ENCODE data around the gene ANXA8L1.
"Not testable (repeated sequence)": the region's sequence is repeated elsewhere in the genome, so short reads cannot be mapped to it uniquely, and the experiment has no call there.

The ANXA8L1 gene

GRCh38 chr10:46398212-46398886 is 22.8 kb downstream of the ANXA8L1 start:
- peak; percentile 87 for DNase-seq

DNA sequence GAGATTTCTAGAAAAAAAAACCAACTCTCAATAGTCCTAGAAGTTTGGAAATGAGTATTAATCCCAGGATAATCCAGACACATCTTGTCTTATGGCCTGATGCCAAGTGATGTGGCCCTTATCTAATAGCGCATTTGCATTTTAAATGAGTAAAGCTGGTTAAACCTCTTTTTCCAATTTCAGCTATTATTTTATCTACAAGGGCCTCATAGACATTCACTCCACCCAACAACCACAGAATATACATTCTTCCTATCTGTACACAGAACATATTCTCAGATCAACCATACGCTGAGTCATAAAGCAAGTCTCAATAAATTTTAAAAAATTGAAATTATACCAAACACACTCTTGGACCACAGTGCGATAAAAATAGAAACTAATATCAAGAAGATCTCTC is 34.0 kb downstream of the ANXA8L1 start:
- not testable (repeated sequence) for DNase-seq

GRCh38 chr10:46411123-46411522 is 35.5 kb downstream of the ANXA8L1 start:
- DNase-seq: not testable (repeated sequence)

- DNase-seq: not testable (repeated sequence)
These were observed 37.1 kb downstream of the ANXA8L1 start for GRCh38 chr10:46412665-46413064.

DNA sequence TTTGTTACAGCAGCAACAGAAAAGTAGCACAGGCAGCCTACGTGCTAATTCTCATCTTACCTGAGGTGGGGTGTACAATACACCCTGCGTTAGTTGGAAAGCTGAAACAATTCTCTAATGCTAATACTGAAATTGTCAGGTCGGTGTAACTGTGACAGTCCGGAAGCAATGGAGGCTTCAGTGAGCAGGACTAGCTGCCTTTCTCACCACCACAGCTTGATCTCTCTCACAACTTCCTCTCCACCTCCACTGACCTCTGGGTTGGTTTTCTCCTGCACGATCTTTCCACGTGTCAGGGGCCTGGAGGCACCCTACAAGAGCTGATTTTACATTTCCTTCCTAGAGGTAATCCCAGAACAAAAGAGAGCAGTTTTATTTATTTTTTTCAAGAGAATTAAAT is 39.7 kb downstream of the ANXA8L1 start:
- DNase-seq: not testable (repeated sequence)

DNA sequence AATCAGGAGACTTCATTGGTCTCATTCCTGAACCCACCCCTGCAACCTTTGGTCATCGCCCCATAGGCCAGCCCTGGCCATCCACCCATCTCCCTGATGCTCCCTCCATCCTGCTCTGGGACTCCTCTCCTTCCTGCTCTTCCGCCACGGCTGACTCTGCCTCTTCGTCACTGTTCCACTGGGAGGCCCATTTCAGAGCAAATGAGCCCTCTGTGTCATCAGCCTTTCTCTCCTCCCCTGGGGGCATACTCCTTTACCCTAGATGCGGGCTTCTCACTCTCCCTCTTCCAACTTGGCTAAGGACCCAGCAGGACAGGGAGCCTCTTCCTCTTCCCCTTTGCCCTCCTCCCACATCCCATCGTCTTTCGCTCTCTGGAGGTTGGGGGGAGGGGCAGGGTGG is 42.7 kb downstream of the ANXA8L1 start:
- DNase-seq: peak; percentile 53

GRCh38 chr10:46419570-46420379 is 44.2 kb downstream of the ANXA8L1 start:
- not testable (repeated sequence) for DNase-seq

GRCh38 chr10:46423550-46423949 is 48.0 kb downstream of the ANXA8L1 start:
- not testable (repeated sequence) for DNase-seq

- DNase-seq: not testable (repeated sequence)
These were observed 65.4 kb downstream of the ANXA8L1 start for GRCh38 chr10:46440942-46441341.
